AG04449 (cell line): Measurements from ENCODE around the gene SLC46A2.

Source experiments
- CTCF ChIA-PET: fragments of 350-600 bp; formaldehyde crosslinking; extraction: SDS; loops from one replicate; lab custom pipeline; 2021; ENCODE audit warnings: antibody characterized with exemption; lab: Yijun Ruan, JAX
- POLR2A ChIA-PET: fragments of 400-600, 350-600 bp; formaldehyde crosslinking; extraction: SDS; loops from one replicate; lab custom pipeline; 2020; ENCODE audit warnings: antibody characterized with exemption, inconsistent platforms; lab: Yijun Ruan, JAX
- DNase-seq: peaks from one replicate; pipeline ENCODE4 v3.0.0-alpha.2; 2010; ENCODE audit warnings: low read depth, low spot score
- H3K4me3 ChIP-seq: 2 replicates; pipeline ENCODE4 v1.5.1; 2011; ENCODE audit warnings: low read depth, mild to moderate bottlenecking, control low read depth, low read length
- TF ChIP-seq, protein P1 (sequence below): IDR thresholded peaks from one replicate; pipeline ENCODE4 v1.5.1; 2011; ENCODE audit warnings: mild to moderate bottlenecking, moderate library complexity, low read length, control low read depth, inconsistent platforms; ENCODE audit not compliant: insufficient read depth; ENCODE audit errors: missing control alignments

SLC46A2 gene

GRCh38 chr9:112894041-112894440 is 3.4 kb upstream of the SLC46A2 start:
- TF ChIP-seq, protein P1, sequence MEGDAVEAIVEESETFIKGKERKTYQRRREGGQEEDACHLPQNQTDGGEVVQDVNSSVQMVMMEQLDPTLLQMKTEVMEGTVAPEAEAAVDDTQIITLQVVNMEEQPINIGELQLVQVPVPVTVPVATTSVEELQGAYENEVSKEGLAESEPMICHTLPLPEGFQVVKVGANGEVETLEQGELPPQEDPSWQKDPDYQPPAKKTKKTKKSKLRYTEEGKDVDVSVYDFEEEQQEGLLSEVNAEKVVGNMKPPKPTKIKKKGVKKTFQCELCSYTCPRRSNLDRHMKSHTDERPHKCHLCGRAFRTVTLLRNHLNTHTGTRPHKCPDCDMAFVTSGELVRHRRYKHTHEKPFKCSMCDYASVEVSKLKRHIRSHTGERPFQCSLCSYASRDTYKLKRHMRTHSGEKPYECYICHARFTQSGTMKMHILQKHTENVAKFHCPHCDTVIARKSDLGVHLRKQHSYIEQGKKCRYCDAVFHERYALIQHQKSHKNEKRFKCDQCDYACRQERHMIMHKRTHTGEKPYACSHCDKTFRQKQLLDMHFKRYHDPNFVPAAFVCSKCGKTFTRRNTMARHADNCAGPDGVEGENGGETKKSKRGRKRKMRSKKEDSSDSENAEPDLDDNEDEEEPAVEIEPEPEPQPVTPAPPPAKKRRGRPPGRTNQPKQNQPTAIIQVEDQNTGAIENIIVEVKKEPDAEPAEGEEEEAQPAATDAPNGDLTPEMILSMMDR, result no peak
- POLR2A ChIA-PET, result no interaction called here
- H3K4me3 ChIP-seq, result no peak overlapping the region
- DNase-seq, result no peak
- CTCF ChIA-PET, result interaction anchor here (4.4 kb wide), 1 partner anchor 9 kb away, joined by 29 read pairs; no protein-coding TSS in a partner anchor

DNA sequence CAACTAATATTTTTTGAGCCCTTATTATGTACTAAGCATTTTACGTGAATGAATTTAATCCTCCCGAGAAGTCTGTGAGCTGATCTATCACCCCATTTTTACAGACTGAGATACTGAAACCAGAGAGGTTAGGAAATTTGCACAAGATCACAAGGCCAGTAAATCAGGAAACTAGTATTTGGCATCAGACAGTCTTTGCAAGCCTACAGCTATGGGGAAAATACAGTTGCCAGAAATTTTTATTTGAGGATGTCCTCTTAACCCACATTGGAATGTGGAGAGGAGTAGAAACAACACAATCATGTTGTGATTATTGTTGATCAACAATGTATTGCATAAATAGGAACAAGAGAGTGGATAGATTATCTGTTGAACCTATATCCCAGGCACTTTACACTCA is 2.3 kb upstream of the SLC46A2 start:
- TF ChIP-seq, protein P1, result no peak
- POLR2A ChIA-PET, result no interaction called here
- no peak for DNase-seq
- CTCF ChIA-PET, result interaction anchor here (1.1 to 4.4 kb wide), 3 partner anchors 10 to 48 kb away, joined by 3 to 29 read pairs (median 3); no protein-coding TSS in a partner anchor
- no peak overlapping the region for H3K4me3 ChIP-seq

DNA sequence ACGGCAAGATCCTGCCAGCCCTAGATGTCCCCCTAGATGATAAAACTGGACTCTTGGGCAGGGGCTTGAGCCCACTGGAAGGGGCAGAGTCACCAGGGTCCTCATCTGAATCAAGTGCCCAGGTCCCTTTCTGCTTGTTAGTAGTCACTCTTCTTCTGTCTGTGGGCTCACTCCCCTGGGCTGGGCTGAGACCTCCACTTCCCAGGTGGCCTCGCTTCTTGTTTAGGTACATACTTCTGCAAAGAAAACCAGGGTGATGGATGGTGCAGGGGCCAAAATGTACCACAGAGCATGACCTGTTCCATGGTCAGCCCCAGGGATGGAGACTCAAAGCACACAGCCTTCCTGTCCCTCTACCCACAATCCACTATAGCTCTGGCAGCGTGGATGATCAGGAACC is 845 bp upstream of the SLC46A2 start:
- ChIA-PET CTCF (interaction anchor here (4.4 kb wide), 1 partner anchor 12 kb away, joined by 29 read pairs; no protein-coding TSS in a partner anchor), POLR2A (no interaction called here)
- TF ChIP-seq, protein P1, result no peak

GRCh38 chr9:112887381-112887780 is 3.3 kb downstream of the SLC46A2 start:
- CTCF ChIA-PET, result interaction anchor here (0.8 to 7.5 kb wide), 5 partner anchors 10 to 44 kb away, joined by 3 to 67 read pairs (median 4); no protein-coding TSS in a partner anchor
- TF ChIP-seq, protein P1, result no peak
- POLR2A ChIA-PET, result no interaction called here
- DNase-seq, result no peak
- H3K4me3 ChIP-seq, result no peak overlapping the region

More for the DNA sequence above, 845 bp upstream of the SLC46A2 start:
- H3K4me3 ChIP-seq, result no peak overlapping the region
- DNase-seq, result no peak

GRCh38 chr9:112886351-112886750 is 4.3 kb downstream of the SLC46A2 start:
- ChIA-PET CTCF (interaction anchor here (7.5 kb wide), 1 partner anchor 19 kb away, joined by 67 read pairs; no protein-coding TSS in a partner anchor), POLR2A (no interaction called here)
- TF ChIP-seq, protein P1, result no peak

GRCh38 chr9:112885324-112885723 is 5.4 kb downstream of the SLC46A2 start:
- H3K4me3 ChIP-seq, result no peak overlapping the region
- DNase-seq, result no peak
- ChIA-PET CTCF (interaction anchor here (1.5 to 7.5 kb wide), 3 partner anchors 20 to 43 kb away, joined by 4 to 67 read pairs (median 4); no protein-coding TSS in a partner anchor), POLR2A (no interaction called here)
- TF ChIP-seq, protein P1, result no peak

More at GRCh38 chr9:112886351-112886750, 4.3 kb downstream of the SLC46A2 start:
- H3K4me3 ChIP-seq, result no peak overlapping the region
- DNase-seq, result no peak
